ENCODE data around the gene WDR48.

DNA sequence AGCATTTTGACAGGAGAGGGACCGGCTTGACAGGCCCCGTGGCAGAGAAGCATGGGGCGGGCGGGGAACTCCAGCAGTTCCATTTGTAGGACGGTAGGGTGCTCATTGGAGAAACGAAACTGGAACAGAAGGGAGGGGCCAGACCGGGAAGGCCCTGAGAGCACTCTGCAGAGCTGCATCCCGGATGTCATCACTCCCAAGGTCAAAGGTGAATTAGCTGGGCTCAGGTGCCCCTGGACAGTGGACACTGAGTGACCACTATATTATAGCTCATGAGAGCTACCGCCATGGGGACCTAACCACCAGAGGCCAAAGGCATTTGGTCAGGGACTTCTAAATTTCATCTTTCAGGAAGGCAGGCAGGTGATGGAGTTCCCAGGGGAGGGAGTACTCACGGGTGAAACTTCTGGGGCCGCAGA, 94.3 kb downstream of the WDR48 start:
- no peak for TF ChIP-seq POLR2A (IDR thresholded peaks at IDR 0.05)
- TF ChIP-seq, protein P1, sequence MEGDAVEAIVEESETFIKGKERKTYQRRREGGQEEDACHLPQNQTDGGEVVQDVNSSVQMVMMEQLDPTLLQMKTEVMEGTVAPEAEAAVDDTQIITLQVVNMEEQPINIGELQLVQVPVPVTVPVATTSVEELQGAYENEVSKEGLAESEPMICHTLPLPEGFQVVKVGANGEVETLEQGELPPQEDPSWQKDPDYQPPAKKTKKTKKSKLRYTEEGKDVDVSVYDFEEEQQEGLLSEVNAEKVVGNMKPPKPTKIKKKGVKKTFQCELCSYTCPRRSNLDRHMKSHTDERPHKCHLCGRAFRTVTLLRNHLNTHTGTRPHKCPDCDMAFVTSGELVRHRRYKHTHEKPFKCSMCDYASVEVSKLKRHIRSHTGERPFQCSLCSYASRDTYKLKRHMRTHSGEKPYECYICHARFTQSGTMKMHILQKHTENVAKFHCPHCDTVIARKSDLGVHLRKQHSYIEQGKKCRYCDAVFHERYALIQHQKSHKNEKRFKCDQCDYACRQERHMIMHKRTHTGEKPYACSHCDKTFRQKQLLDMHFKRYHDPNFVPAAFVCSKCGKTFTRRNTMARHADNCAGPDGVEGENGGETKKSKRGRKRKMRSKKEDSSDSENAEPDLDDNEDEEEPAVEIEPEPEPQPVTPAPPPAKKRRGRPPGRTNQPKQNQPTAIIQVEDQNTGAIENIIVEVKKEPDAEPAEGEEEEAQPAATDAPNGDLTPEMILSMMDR (IDR thresholded peaks at IDR 0.05), result no peak

Data from uterus (tissue), 2 donors.